Breast epithelium (tissue), 4 donors: ENCODE measurements around the gene GPC2. TPM values are rescaled to one million over a fixed set of nuclear protein-coding genes. Genes with fewer than 3 reads are reported as not detected.

ENCODE experiments used
- DNase-seq, 2 donors: peaks; one replicate each; pipeline ENCODE4 v3.0.0-alpha.2; 2019; ENCODE audit warnings: low spot score in 2 of 2
- H3K27ac ChIP-seq, 2 donors: fragments of 200-600 bp; sonication (generic) in 1 of 2; one replicate each; pipeline ENCODE4 v1.5.1; 2016 to 2019; ENCODE audit warnings: mild to moderate bottlenecking in 1 of 2
- H3K27me3 ChIP-seq, 2 donors: fragments of 200-600 bp; sonication (generic) in 1 of 2; one replicate each; pipeline versions ENCODE4 v1.5.1 to v1.6.0; 2017 to 2019; ENCODE audit warnings: control low read depth in 1 of 2, mild to moderate bottlenecking in 1 of 2
- H3K36me3 ChIP-seq: fragments of 200-600 bp; one replicate; pipeline ENCODE4 v1.5.1; 2019
- H3K4me1 ChIP-seq, 2 donors: fragments of 200-600 bp; sonication (generic); one replicate each; pipeline ENCODE4 v1.5.1; 2016 to 2019; ENCODE audit warnings: control low read depth in 1 of 2
- H3K4me3 ChIP-seq, 3 donors: fragments of 200-600 bp; sonication (generic); 1 replicate in 2 of 3; 2 replicates in 1 of 3; pipeline ENCODE4 v1.5.1; 2016 to 2019; ENCODE audit warnings: mild to moderate bottlenecking in 3 of 3, moderate library complexity in 2 of 3
- H3K9me3 ChIP-seq, 2 donors: fragments of 200-600 bp; sonication (generic) in 1 of 2; one replicate each; pipeline ENCODE4 v1.5.1; 2016 to 2019; ENCODE audit warnings: control low read depth in 1 of 2
- POLR2A ChIP-seq: fragments of 450-650 bp; IDR thresholded peaks from one replicate; pipeline ENCODE4 v1.6.1; 2016; ENCODE audit warnings: antibody characterized with exemption, mild to moderate bottlenecking, moderate library complexity
- POLR2AphosphoS5 ChIP-seq, 3 donors: sonication (generic); formaldehyde crosslinking; IDR thresholded peaks; one replicate each; pipeline ENCODE4 v1.6.1; 2017; ENCODE audit warnings: antibody characterized with exemption in 3 of 3
- intact Hi-C: fragments of 100-400 bp; cut with DNase I; formaldehyde crosslinking; loops from one replicate; pipeline ENCODE4 v1.15.1; 2023; ENCODE audit warnings: low total_unique reads
- total RNA-seq, 3 donors: library from RNA; depleted of rRNA; stranded (reverse); fragments of >200 nt; gene quantifications; one replicate each; pipeline ENCODE4 v1.1.0, GENCODE V29; 2016
- TF ChIP-seq, protein P1 (sequence below), 3 donors: fragments of 450-650 bp; IDR thresholded peaks; one replicate each; pipeline ENCODE4 v1.5.1; 2016 to 2017; ENCODE audit warnings: antibody characterized with exemption in 3 of 3, mild to moderate bottlenecking in 3 of 3, moderate library complexity in 3 of 3

The GPC2 gene
- total RNA-seq, 3 donors from 2014 or later, result 1.4 to 3.6 (median 3.4) TPM

DNA sequence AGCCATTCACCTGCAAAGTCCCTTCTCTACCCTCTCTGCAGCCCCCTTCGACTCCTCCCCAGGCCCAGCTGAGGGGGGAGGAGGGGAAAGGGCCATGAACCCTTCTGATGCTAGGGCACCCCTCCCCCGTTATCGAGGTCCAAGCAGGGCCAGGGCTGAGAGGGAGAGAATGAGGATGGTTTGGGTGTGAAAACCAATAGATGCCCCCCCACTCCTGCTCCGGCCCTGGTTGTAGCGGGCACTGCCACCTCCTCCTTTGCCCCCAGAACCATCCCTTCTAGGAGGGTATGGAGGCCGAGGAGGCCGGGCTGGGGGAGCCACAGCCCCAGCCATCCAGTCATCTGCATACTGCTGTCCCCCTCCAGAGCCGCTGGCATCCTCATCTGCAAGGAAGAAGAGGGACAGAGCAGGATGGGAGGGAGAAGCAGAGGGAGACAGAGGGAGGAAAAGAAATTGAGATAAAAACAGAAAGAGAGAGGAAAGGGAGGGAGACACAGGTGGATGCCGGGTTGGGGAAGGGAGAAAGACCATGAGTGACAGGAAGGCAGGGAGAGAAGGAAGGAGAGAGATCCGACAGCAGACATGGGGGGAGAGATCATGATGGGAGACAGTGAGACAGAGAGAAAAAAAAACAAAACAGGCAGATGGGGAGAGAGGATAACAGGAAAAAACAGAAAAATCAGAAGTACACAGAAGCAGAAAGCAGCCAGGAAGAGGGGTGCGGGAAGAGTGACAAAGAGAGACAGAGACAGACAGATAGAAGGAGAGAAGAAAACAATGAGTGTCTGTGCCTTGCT lies 6.9 kb downstream of the GPC2 start:
- H3K36me3 ChIP-seq, result no peaks in the 10 kb centered on the region
- intact Hi-C loops, result no loop called here
- no peaks in the 10 kb centered on the region for H3K27me3 ChIP-seq
- H3K27ac ChIP-seq, result no peak overlapping the region
- no peaks in the 10 kb centered on the region for H3K4me1 ChIP-seq
- no peaks in the 10 kb centered on the region for H3K9me3 ChIP-seq
- DNase-seq, result no peak
- H3K4me3 ChIP-seq, result no peak overlapping the region
- TF ChIP-seq POLR2A, result no peak

DNA sequence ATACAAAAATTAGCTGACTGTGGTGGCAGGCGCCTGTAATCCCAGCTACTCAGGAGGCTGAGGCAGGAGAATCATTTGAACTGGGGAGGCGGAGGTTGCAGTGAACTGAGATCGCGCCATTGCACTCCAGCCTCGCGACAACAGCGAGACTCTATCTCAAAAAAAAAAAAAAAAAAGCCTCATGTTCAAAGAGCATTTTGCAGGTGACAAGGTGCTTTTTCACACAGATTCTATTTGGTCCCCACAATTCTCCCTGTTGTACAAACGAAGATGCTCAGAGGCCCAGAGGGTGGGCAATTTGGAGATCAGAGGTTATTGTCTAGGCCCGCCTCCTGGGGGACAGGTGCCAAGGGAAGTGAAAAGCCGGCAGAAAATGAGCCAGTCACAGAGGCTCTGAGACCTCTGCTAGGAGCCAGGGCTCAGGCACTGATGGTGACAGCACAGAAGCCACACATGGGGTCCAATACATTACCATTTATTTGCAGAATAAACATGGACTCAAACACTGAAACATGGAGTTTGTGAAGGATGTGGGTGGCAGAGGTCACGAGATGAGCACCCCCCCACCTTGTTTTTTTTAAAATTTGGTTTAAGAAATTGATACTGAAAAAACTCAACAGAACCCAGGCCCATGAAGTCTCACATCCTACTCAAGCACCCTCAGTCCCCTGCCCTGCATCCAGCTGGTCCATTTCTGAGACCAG lies 7.9 kb downstream of the GPC2 start:
- Histone ChIP-seq H3K27ac (peak overlapping the region; percentile 45 to 56), H3K27me3 (no peaks in the 10 kb centered on the region), H3K9me3 (no peaks in the 10 kb centered on the region), H3K4me1 (no peaks in the 10 kb centered on the region), H3K4me3 (peak overlapping the region in 1 of 3 donors; percentile 65), H3K36me3 (no peaks in the 10 kb centered on the region)
- intact Hi-C loops, result loop anchor here (5.0 kb wide), 1 partner anchor 417 kb away; no protein-coding TSS in a partner anchor
- no peak for DNase-seq
- TF ChIP-seq, protein P1, sequence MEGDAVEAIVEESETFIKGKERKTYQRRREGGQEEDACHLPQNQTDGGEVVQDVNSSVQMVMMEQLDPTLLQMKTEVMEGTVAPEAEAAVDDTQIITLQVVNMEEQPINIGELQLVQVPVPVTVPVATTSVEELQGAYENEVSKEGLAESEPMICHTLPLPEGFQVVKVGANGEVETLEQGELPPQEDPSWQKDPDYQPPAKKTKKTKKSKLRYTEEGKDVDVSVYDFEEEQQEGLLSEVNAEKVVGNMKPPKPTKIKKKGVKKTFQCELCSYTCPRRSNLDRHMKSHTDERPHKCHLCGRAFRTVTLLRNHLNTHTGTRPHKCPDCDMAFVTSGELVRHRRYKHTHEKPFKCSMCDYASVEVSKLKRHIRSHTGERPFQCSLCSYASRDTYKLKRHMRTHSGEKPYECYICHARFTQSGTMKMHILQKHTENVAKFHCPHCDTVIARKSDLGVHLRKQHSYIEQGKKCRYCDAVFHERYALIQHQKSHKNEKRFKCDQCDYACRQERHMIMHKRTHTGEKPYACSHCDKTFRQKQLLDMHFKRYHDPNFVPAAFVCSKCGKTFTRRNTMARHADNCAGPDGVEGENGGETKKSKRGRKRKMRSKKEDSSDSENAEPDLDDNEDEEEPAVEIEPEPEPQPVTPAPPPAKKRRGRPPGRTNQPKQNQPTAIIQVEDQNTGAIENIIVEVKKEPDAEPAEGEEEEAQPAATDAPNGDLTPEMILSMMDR (IDR thresholded peaks at IDR 0.05), result no peak
- TF ChIP-seq POLR2AphosphoS5 (IDR thresholded peaks at IDR 0.05) (no peak), POLR2A (no peak)

DNA sequence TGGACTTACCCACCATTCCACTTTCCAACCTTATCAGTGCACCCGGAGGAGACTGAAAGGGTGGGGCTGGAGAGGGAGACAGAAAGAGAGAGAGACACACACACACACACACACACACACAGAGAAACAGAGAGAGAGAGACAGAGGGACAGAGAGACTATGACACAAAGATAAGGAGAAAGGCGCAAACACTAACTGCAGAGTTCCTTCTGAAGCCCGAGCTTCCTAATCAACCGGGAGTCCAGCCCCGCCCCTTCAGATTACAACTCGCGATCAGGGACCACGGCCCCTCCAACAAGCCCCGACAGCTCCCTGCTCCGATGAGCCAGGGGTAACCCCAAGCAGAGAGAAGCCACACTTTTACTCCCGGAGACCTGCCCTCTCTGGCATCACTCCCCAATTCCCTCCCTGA lies 9.3 kb downstream of the GPC2 start:
- Histone ChIP-seq H3K27me3 (no peaks in the 10 kb centered on the region), H3K4me1 (no peaks in the 10 kb centered on the region), H3K9me3 (no peaks in the 10 kb centered on the region), H3K36me3 (no peaks in the 10 kb centered on the region), H3K27ac (peak overlapping the region; percentile 45 to 56), H3K4me3 (peak overlapping the region; percentile 46 to 65 (median 52))
- no peak for TF ChIP-seq POLR2AphosphoS5 (IDR thresholded peaks at IDR 0.05)
- TF ChIP-seq, protein P1 (IDR thresholded peaks at IDR 0.05), result no peak
- no peak for TF ChIP-seq POLR2A
- intact Hi-C loops, result loop anchor here (5.0 kb wide), 1 partner anchor 416 kb away; no protein-coding TSS in a partner anchor
- no peak for DNase-seq

DNA sequence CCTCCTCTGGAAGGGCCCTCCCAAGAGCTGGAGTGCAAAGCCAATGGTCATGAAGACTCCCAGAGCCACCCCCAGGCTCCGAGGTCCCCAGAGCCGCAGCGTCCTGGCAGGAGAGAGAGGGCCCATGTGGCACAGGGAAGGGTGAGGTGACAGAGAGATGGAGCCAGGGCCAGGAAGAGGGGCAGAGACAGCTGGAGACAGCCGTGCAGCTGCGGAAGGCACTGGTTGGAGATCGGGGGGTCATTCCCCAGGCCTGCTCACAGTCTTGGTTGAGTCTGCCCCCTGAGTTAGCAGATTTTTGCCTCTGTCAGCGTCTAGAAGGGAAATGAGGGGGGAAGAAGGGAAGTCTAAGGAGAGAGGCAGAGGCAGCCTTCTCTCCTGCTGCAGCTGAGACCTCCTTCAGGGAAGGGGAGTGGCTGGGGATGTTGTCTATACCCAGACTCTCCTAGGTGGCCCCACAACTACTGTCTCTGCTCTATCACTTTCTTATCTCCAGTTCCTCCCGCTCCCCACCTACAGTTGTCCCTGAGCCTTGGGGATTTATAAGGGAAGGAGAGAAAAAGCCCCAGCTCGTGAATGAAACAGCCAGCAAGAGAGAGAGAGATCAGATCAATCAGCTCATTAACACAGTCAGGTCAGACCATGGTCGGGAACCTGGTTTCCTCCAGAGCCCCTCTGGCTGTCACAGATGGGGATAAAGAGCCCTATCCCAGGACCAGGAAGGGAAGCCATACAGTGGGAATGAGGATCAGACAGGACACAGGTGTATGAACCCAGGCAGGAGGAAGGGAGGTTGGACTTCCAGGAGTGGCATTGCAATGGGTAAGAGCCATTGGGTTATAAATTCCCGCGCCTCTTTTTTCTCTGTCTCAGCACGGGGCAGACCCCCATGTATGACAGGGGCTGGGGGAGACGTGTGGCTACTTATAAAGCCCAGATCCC lies 9.9 kb downstream of the GPC2 start:
- intact Hi-C loops, result loop anchor here (5.0 kb wide), 1 partner anchor 415 kb away; no protein-coding TSS in a partner anchor
- TF ChIP-seq POLR2A, result no peak
- no peak for TF ChIP-seq POLR2AphosphoS5 (IDR thresholded peaks at IDR 0.05)
- TF ChIP-seq, protein P1 (IDR thresholded peaks at IDR 0.05), result no peak
- Histone ChIP-seq H3K4me3 (peak overlapping the region in 2 of 3 donors; percentile 46 to 52), H3K27me3 (no peaks in the 10 kb centered on the region), H3K27ac (no peak overlapping the region), H3K36me3 (no peaks in the 10 kb centered on the region), H3K4me1 (no peaks in the 10 kb centered on the region), H3K9me3 (no peaks in the 10 kb centered on the region)
- DNase-seq, result no peak

DNA sequence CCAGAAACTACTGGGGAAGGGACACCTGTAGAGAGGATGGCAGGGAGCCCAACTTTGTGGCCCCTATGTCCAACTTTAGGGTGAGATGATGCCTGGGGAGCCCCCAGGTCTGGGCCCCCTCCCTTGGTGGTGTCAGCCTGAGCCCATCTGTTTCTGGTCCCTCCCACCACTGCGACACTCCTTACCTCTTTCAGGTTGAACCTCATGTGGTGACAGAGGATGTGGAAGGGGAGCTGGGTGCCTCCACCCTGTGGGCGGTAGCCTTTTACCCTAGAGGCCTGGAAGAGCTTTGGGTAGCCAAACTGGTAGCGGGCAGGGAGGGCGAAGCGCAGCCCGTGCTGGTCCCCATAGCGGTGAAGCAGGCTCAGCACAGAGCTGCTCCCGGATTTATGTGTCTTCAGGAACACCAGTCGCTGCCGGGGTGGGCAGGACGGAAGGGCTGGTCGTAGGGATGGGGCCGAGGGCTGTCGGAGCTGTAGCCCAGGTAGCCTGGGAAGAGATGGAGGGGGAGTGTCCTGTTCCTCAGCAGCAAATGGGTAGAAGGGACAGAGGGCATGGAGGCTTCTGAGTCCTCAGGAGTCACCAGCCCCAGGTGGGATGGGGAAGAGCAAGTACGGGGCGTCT lies 10.8 kb downstream of the GPC2 start:
- no peak for DNase-seq
- TF ChIP-seq POLR2AphosphoS5 (IDR thresholded peaks at IDR 0.05), result no peak
- TF ChIP-seq, protein P1 (IDR thresholded peaks at IDR 0.05), result no peak
- TF ChIP-seq POLR2A, result no peak
- Histone ChIP-seq H3K4me1 (no peaks in the 10 kb centered on the region), H3K27ac (no peak overlapping the region), H3K27me3 (no peaks in the 10 kb centered on the region), H3K4me3 (no peak overlapping the region), H3K36me3 (no peaks in the 10 kb centered on the region), H3K9me3 (no peaks in the 10 kb centered on the region)
- intact Hi-C loops, result loop anchor here (5.0 kb wide), 1 partner anchor 414 kb away; no protein-coding TSS in a partner anchor
